Lower lobe of right lung (tissue), 2 donors: Measurements from ENCODE around the gene PGM2. TPM values are rescaled to one million over a fixed set of nuclear protein-coding genes. Genes with fewer than 3 reads are reported as not detected.

Source experiments
- ATAC-seq, 2 donors: fragments of 200-7000 bp; cut with Tn5 transposase; one replicate each; pipeline ENCODE4 v1.9.1; 2020 to 2022; ENCODE audit warnings: mild to moderate bottlenecking in 2 of 2, moderate library complexity in 2 of 2
- DNase-seq: peaks from one replicate; pipeline ENCODE4 v3.0.0-alpha.2; 2020
- H3K27ac ChIP-seq: fragments of 200-600 bp; one replicate; pipeline ENCODE4 v1.8.0; 2022
- H3K27me3 ChIP-seq: fragments of 200-600 bp; one replicate; pipeline ENCODE4 v1.8.0; 2022; ENCODE audit warnings: low read depth
- H3K36me3 ChIP-seq: fragments of 200-600 bp; one replicate; pipeline ENCODE4 v1.8.0; 2022; ENCODE audit warnings: mild to moderate bottlenecking
- H3K4me1 ChIP-seq: fragments of 200-600 bp; one replicate; pipeline ENCODE4 v1.8.0; 2022
- H3K4me3 ChIP-seq: fragments of 200-600 bp; one replicate; pipeline ENCODE4 v1.8.0; 2022; ENCODE audit warnings: mild to moderate bottlenecking
- H3K9me3 ChIP-seq: fragments of 200-600 bp; one replicate; pipeline ENCODE4 v1.8.0; 2022
- intact Hi-C: fragments of 100-400 bp; cut with DNase I; formaldehyde crosslinking; loops from one replicate; pipeline ENCODE4 v1.11.0; 2022
- total RNA-seq: library from RNA; stranded (reverse); fragmentation: NEBNext Ultra II Directional; extraction: Animal tissue kit (Norgen Biotek cat#: 25700); gene quantifications from one replicate; pipeline ENCODE4 v1.2.1, GENCODE V29; 2021
- TF ChIP-seq, protein P1 (sequence below): fragments of 200-600 bp; IDR thresholded peaks from one replicate; pipeline ENCODE4 v1.8.0; 2022; ENCODE audit warnings: antibody characterized with exemption, mild to moderate bottlenecking
- donor health status: DM: no; HTN: yes; CAD: no; lungs with severe emphysema.

The PGM2 gene
- total RNA-seq, 1 donor from 2014 or later, result 28.7 TPM

DNA sequence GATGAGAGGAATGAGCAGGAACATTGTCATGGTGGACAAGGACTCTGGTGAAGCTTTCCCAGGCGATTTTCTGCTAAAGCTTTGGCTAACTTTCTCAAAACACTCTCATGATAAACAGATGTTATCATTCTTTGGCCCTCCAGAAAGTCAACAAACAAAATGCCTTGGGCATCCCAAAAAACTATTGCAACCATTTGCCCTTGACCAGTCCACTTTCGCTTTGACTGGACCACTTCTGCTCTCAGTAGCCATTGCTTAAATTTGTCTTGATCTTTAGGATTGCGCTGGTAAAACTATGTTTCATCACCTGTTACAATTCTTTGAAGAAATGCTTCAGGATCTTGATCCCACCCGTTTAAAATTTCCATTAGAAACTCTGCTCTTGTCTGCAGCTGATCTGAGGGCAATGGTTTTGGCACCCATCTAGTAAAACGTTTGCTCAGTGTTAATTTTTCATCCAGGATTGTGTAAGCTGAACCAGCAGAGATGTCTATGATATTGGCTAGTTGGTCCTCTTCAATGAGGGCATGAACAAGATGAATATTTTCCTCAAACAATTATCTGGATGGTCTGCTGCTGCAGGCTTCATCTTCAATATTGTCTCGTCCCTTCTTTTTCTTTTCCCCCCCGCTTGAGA lies 79.2 kb downstream of the PGM2 start:
- no peak overlapping the region for H3K4me3 ChIP-seq
- no peaks in the 10 kb centered on the region for H3K9me3 ChIP-seq
- no peak for ATAC-seq
- intact Hi-C loops, result no loop called here
- TF ChIP-seq, protein P1, sequence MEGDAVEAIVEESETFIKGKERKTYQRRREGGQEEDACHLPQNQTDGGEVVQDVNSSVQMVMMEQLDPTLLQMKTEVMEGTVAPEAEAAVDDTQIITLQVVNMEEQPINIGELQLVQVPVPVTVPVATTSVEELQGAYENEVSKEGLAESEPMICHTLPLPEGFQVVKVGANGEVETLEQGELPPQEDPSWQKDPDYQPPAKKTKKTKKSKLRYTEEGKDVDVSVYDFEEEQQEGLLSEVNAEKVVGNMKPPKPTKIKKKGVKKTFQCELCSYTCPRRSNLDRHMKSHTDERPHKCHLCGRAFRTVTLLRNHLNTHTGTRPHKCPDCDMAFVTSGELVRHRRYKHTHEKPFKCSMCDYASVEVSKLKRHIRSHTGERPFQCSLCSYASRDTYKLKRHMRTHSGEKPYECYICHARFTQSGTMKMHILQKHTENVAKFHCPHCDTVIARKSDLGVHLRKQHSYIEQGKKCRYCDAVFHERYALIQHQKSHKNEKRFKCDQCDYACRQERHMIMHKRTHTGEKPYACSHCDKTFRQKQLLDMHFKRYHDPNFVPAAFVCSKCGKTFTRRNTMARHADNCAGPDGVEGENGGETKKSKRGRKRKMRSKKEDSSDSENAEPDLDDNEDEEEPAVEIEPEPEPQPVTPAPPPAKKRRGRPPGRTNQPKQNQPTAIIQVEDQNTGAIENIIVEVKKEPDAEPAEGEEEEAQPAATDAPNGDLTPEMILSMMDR, result no peak
- no peaks in the 10 kb centered on the region for H3K27me3 ChIP-seq
- no peaks in the 10 kb centered on the region for H3K36me3 ChIP-seq
- H3K4me1 ChIP-seq, result no peaks in the 10 kb centered on the region
- H3K27ac ChIP-seq, result no peak overlapping the region
- DNase-seq, result no peak

DNA sequence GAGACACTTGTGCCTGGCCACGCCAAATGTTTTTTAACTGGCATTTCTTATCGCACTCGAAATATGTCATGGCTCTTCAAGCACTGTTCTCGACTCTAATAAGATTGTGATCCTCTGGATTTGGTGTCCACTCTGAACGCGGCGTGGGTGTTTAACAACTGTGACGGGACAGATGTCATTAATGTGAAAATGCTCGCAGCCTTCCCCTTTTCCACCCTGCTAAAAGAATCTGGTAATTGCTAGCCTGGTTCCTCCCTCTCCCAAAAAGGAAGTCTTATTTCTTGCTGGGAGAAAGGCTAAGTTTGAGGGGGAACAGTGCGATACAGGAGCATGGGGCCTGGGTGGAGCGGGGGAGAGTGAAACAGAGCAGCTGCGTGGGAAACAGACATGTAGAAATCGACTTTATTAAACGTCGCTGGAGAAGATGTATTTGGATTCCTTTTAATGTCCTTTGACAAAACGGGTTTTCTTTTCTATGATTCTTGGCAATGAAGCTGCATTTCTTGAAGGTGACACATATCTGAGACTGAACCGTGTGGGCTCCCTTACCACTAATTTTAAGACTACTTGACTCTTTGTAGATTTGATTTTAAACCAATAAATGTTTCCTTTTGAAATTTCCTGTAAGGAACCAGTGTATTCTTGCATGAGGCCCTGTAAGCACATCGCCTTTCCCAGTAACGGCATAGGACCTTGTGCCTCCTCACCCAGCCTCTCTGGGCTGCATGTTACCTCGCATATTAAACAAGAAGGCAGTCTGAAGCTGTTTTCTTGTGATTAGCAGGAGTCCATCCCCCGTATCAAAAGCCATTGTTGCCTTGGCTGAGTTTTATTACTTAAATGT lies 82.2 kb downstream of the PGM2 start:
- Histone ChIP-seq H3K27me3 (no peaks in the 10 kb centered on the region), H3K27ac (no peak overlapping the region), H3K4me3 (no peak overlapping the region), H3K36me3 (no peaks in the 10 kb centered on the region), H3K9me3 (no peaks in the 10 kb centered on the region), H3K4me1 (no peaks in the 10 kb centered on the region)
- intact Hi-C loops, result no loop called here
- TF ChIP-seq, protein P1, result no peak
- DNase-seq, result peak; percentile 56
- peak; percentile 68 to 80 for ATAC-seq

GRCh38 chr4:37909332-37910090 lies 83.0 kb downstream of the PGM2 start:
- no peak for DNase-seq
- intact Hi-C loops, result no loop called here
- no peaks in the 10 kb centered on the region for H3K9me3 ChIP-seq
- H3K4me3 ChIP-seq, result no peak overlapping the region
- H3K4me1 ChIP-seq, result no peaks in the 10 kb centered on the region
- no peaks in the 10 kb centered on the region for H3K27me3 ChIP-seq
- no peaks in the 10 kb centered on the region for H3K36me3 ChIP-seq
- no peak overlapping the region for H3K27ac ChIP-seq
- no peak for ATAC-seq
- TF ChIP-seq, protein P1, result no peak

- H3K9me3 ChIP-seq, result no peaks in the 10 kb centered on the region
- H3K36me3 ChIP-seq, result no peaks in the 10 kb centered on the region
- H3K4me1 ChIP-seq, result no peaks in the 10 kb centered on the region
- intact Hi-C loops, result no loop called here
- H3K27me3 ChIP-seq, result no peaks in the 10 kb centered on the region
- no peak overlapping the region for H3K27ac ChIP-seq
- DNase-seq, result no peak
- no peak overlapping the region for H3K4me3 ChIP-seq
- ATAC-seq, result no peak
- TF ChIP-seq, protein P1, result no peak
These were observed 83.6 kb downstream of the PGM2 start for GRCh38 chr4:37910091-37910486.

Other genes starting within 250 kb of the PGM2 start
- gene RELL1, start 140.3 kb upstream of the PGM2 start, total RNA-seq, result 33.5 TPM
- gene TBC1D1, start 64.4 kb downstream of the PGM2 start, total RNA-seq, result 56.5 TPM
- 1.2 TPM for gene PTTG2, start 133.7 kb downstream of the PGM2 start, total RNA-seq